SK-N-SH (cell line): ENCODE results near the gene PGM2L1. TPM values are rescaled to one million over a fixed set of nuclear protein-coding genes. Genes with fewer than 3 reads are reported as not detected.

Source experiments
- CTCF ChIA-PET: fragments of 300-600, 350-600 bp; formaldehyde crosslinking; extraction: SDS; loops from one replicate; lab custom pipeline; 2021; lab: Yijun Ruan, JAX
- POLR2A ChIA-PET: fragments of 350-600 bp; sonication (Branson Sonifier 250); formaldehyde crosslinking; extraction: SDS; loops from one replicate; lab custom pipeline; 2020; ENCODE audit warnings: antibody characterized with exemption, inconsistent platforms; lab: Yijun Ruan, JAX
- DNase-seq: peaks from one replicate; pipeline ENCODE4 v3.0.0; 2012
- H2AFZ ChIP-seq: fragments of 200-600 bp; sonication (generic); 2 replicates; pipeline ENCODE4 v1.8.1; 2016; ENCODE audit warnings: antibody characterized with exemption, mild to moderate bottlenecking, low read depth
- H3F3A ChIP-seq: fragments of 200-600 bp; sonication (generic); replicated peaks from 2 replicates; pipeline ENCODE3; 2016; ENCODE audit warnings: antibody characterized with exemption, mild to moderate bottlenecking; ENCODE audit not compliant: insufficient read depth
- H3K27ac ChIP-seq, 2 experiments: fragments of 200-500 bp in 1 of 2; fragments of 200-600 bp in 1 of 2; sonication (Bioruptor generic) in 1 of 2; sonication (generic), shearing (Covaris generic) in 1 of 2; 2 replicates each; pipeline versions ENCODE4 v1.5.1 to v1.6.1; 2014 to 2016; ENCODE audit warnings: low read depth in 2 of 2, inconsistent platforms in 1 of 2, low read length in 1 of 2, mild to moderate bottlenecking in 1 of 2, mixed read lengths in 1 of 2
- H3K27me3 ChIP-seq: fragments of 200-600 bp; sonication (generic), shearing (Covaris generic); 2 replicates; pipeline ENCODE4 v1.6.1; 2016; ENCODE audit warnings: mixed run types; ENCODE audit not compliant: insufficient read depth
- H3K36me3 ChIP-seq, 2 experiments: fragments of 200-500 bp in 1 of 2; fragments of 200-600 bp in 1 of 2; sonication (Bioruptor generic) in 1 of 2; sonication (generic) in 1 of 2; replicated peaks in 1 of 2; 2 replicates each; pipeline versions ENCODE3 to v1.5.1; 2014 to 2016; ENCODE audit warnings: low read length in 1 of 2, mild to moderate bottlenecking in 1 of 2; ENCODE audit not compliant: insufficient read depth in 2 of 2, control insufficient read depth in 1 of 2
- H3K4me1 ChIP-seq, 2 experiments: fragments of 200-500 bp in 1 of 2; fragments of 200-600 bp in 1 of 2; sonication (Bioruptor generic) in 1 of 2; sonication (generic), shearing (Covaris generic) in 1 of 2; 2 replicates each; pipeline versions ENCODE4 v1.5.1 to v1.6.1; 2014 to 2016; ENCODE audit warnings: low read depth in 1 of 2, low read length in 1 of 2, mixed run types in 1 of 2; ENCODE audit not compliant: insufficient read depth in 2 of 2, control insufficient read depth in 1 of 2
- H3K4me2 ChIP-seq: fragments of 200-600 bp; sonication (generic), shearing (Covaris generic); 2 replicates; pipeline ENCODE4 v1.6.1; 2017; ENCODE audit warnings: mixed run types
- H3K4me3 ChIP-seq, 2 experiments: fragments of 200-500 bp in 1 of 2; fragments of 200-600 bp in 1 of 2; sonication (Bioruptor generic) in 1 of 2; sonication (generic), shearing (Covaris generic) in 1 of 2; 2 replicates each; pipeline versions ENCODE4 v1.5.1 to v1.8.1; 2014 to 2016; ENCODE audit warnings: low read depth in 2 of 2, inconsistent platforms in 1 of 2, low read length in 1 of 2, mild to moderate bottlenecking in 1 of 2, mixed read lengths in 1 of 2, moderate library complexity in 1 of 2
- H3K79me2 ChIP-seq: fragments of 200-600 bp; sonication (generic); 2 replicates; pipeline ENCODE4 v1.8.1; 2017; ENCODE audit warnings: mild to moderate bottlenecking; ENCODE audit not compliant: insufficient read depth
- H3K9ac ChIP-seq: fragments of 200-600 bp; sonication (generic); 2 replicates; pipeline ENCODE4 v1.6.1; 2017; ENCODE audit warnings: mixed run types
- H3K9me2 ChIP-seq: fragments of 200-600 bp; sonication (generic); 2 replicates; pipeline ENCODE4 v1.6.1; 2017; ENCODE audit warnings: mixed run types
- H3K9me3 ChIP-seq: fragments of 200-600 bp; sonication (generic); 2 replicates; pipeline ENCODE4 v1.6.1; 2017; ENCODE audit warnings: mixed run types, mild to moderate bottlenecking, moderate library complexity
- H4K20me1 ChIP-seq: fragments of 200-600 bp; sonication (generic); 2 replicates; pipeline ENCODE4 v1.6.1; 2017; ENCODE audit warnings: mild to moderate bottlenecking, mixed run types; ENCODE audit not compliant: insufficient read depth
- EP300 ChIP-seq, 2 experiments: IDR thresholded peaks; 2 replicates each; pipeline versions ENCODE4 v1.4.0 to v1.6.1; 2012; ENCODE audit warnings: borderline replicate concordance in 1 of 2, low read depth in 1 of 2, low read length in 1 of 2
- FOXJ3 ChIP-seq: sonication (generic); formaldehyde crosslinking; IDR thresholded peaks from 2 replicates; pipeline ENCODE4 v1.5.1; 2020; ENCODE audit warnings: mild to moderate bottlenecking, missing genetic modification reagents
- JUND ChIP-seq: IDR thresholded peaks from 2 replicates; pipeline ENCODE4 v1.4.0; 2012
- RAD21 ChIP-seq: IDR thresholded peaks from 2 replicates; pipeline ENCODE4 v1.6.1; 2012; ENCODE audit warnings: mild to moderate bottlenecking, low read length
- RCOR1 ChIP-seq: fragments of 150-350 bp; IDR thresholded peaks from 2 replicates; pipeline ENCODE4 v1.6.1; 2017; ENCODE audit warnings: antibody characterized with exemption, low read length
- SIN3A ChIP-seq: IDR thresholded peaks from 2 replicates; pipeline ENCODE4 v1.6.1; 2012; ENCODE audit warnings: low read depth, mild to moderate bottlenecking, low read length, moderate library complexity, borderline replicate concordance
- TCF12 ChIP-seq: IDR thresholded peaks from 2 replicates; pipeline ENCODE4 v1.4.0; 2012
- ZBTB33 ChIP-seq: IDR thresholded peaks from 2 replicates; pipeline ENCODE4 v1.4.0; 2012; ENCODE audit warnings: low read depth, borderline replicate concordance
- WGBS: methylation state at CpG from one replicate; pipeline ENCODE4 v1.1.6; 2017; ENCODE audit warnings: low lambda C conversion rate; 5-methylcytosine and 5-hydroxymethylcytosine counted together
- polyA plus RNA-seq, 3 experiments: library from polyadenylated mRNA; depleted of rRNA; stranded (reverse); fragments of >200 nt; gene quantifications; 2 replicates each; pipeline ENCODE4 v1.2.3, GENCODE V29; 2012
- TF ChIP-seq, protein P1 (sequence below): IDR thresholded peaks from 2 replicates; pipeline ENCODE4 v1.6.1; 2012; ENCODE audit warnings: mild to moderate bottlenecking, low read depth, low read length, moderate library complexity
- TF ChIP-seq, protein P2 (sequence below): fragments of 150-350 bp; IDR thresholded peaks from 2 replicates; pipeline ENCODE4 v1.6.1; 2017; ENCODE audit warnings: antibody characterized with exemption, low read length, low read depth, borderline replicate concordance
- TF ChIP-seq, protein P3 (sequence below): fragments of 200-600 bp; sonication (generic); IDR thresholded peaks from 2 replicates; pipeline ENCODE4 v1.6.1; 2017; ENCODE audit warnings: antibody characterized with exemption, mild to moderate bottlenecking, moderate library complexity

The PGM2L1 gene
- polyA plus RNA-seq, 1 of the 3 experiments (the other 2 are of a cell fraction), result 0.90 TPM

DNA sequence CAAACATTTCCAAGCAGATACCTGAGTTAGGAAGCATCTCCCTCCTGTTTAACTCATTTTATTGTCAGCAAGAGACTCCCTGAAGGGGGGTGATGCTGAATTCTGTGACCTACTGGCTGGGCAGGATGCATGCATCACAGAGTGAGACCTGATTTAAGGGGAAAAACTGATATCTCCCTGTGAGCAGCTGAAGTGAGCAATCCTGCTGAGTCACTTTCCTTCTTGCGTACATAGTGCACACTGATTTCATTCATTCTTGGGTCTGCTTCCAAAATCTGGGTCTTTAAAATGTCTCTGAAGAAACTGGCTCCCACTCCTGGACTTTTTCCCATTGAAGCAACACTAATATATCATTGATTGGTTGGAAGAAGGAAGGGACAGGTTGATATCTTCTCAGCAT, 110.1 kb downstream of the PGM2L1 start (continued):
- no peak for TF ChIP-seq ZBTB33
- TF ChIP-seq RCOR1, result no peak
- peak in 1 of 2 experiments; percentile 44; a peak in 1 of 4 replicates for TF ChIP-seq EP300 (IDR thresholded peaks at IDR 0.05; ENCODE audit: borderline replicate concordance in 1 of 2, low read depth in 1 of 2, low read length in 1 of 2)
- TF ChIP-seq, protein P1, sequence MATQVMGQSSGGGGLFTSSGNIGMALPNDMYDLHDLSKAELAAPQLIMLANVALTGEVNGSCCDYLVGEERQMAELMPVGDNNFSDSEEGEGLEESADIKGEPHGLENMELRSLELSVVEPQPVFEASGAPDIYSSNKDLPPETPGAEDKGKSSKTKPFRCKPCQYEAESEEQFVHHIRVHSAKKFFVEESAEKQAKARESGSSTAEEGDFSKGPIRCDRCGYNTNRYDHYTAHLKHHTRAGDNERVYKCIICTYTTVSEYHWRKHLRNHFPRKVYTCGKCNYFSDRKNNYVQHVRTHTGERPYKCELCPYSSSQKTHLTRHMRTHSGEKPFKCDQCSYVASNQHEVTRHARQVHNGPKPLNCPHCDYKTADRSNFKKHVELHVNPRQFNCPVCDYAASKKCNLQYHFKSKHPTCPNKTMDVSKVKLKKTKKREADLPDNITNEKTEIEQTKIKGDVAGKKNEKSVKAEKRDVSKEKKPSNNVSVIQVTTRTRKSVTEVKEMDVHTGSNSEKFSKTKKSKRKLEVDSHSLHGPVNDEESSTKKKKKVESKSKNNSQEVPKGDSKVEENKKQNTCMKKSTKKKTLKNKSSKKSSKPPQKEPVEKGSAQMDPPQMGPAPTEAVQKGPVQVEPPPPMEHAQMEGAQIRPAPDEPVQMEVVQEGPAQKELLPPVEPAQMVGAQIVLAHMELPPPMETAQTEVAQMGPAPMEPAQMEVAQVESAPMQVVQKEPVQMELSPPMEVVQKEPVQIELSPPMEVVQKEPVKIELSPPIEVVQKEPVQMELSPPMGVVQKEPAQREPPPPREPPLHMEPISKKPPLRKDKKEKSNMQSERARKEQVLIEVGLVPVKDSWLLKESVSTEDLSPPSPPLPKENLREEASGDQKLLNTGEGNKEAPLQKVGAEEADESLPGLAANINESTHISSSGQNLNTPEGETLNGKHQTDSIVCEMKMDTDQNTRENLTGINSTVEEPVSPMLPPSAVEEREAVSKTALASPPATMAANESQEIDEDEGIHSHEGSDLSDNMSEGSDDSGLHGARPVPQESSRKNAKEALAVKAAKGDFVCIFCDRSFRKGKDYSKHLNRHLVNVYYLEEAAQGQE, result no peak
- TF ChIP-seq JUND, result peak; percentile 63

GRCh38 chr11:74284466-74284865, 113.8 kb downstream of the PGM2L1 start:
- 61% methylated on average over 2 of the region's 2 CpGs for WGBS
- peaks cover 0 to 14% of the 10 kb centered on the region in 2 experiments; a peak in 2 of 4 replicates for H3K4me1 ChIP-seq
- no peak overlapping the region for H3K27ac ChIP-seq
- H3K36me3 ChIP-seq, result no peaks in the 10 kb centered on the region
- H3K9me2 ChIP-seq, result no peaks in the 10 kb centered on the region
- H3K4me3 ChIP-seq, result no peak overlapping the region
- no peak for DNase-seq
- no peak overlapping the region for H2AFZ ChIP-seq
- no peaks in the 10 kb centered on the region for H3K9me3 ChIP-seq
- H3F3A ChIP-seq, result peaks cover 13% of the 10 kb centered on the region
- no peak for TF ChIP-seq SIN3A
- TF ChIP-seq, protein P2, sequence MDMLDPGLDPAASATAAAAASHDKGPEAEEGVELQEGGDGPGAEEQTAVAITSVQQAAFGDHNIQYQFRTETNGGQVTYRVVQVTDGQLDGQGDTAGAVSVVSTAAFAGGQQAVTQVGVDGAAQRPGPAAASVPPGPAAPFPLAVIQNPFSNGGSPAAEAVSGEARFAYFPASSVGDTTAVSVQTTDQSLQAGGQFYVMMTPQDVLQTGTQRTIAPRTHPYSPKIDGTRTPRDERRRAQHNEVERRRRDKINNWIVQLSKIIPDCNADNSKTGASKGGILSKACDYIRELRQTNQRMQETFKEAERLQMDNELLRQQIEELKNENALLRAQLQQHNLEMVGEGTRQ, result no peak
- TF ChIP-seq, protein P1, result no peak
- no peak for TF ChIP-seq JUND
- TF ChIP-seq FOXJ3 (CRISPR knock-in tag), result no peak
- no peak for TF ChIP-seq RAD21
- TF ChIP-seq, protein P3, sequence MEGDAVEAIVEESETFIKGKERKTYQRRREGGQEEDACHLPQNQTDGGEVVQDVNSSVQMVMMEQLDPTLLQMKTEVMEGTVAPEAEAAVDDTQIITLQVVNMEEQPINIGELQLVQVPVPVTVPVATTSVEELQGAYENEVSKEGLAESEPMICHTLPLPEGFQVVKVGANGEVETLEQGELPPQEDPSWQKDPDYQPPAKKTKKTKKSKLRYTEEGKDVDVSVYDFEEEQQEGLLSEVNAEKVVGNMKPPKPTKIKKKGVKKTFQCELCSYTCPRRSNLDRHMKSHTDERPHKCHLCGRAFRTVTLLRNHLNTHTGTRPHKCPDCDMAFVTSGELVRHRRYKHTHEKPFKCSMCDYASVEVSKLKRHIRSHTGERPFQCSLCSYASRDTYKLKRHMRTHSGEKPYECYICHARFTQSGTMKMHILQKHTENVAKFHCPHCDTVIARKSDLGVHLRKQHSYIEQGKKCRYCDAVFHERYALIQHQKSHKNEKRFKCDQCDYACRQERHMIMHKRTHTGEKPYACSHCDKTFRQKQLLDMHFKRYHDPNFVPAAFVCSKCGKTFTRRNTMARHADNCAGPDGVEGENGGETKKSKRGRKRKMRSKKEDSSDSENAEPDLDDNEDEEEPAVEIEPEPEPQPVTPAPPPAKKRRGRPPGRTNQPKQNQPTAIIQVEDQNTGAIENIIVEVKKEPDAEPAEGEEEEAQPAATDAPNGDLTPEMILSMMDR, result no peak
- no peak for TF ChIP-seq TCF12
- CTCF ChIA-PET, result interaction anchor here (0.9 to 1.0 kb wide), 2 partner anchors 46 to 169 kb away, joined by 3 to 4 read pairs; no protein-coding TSS in a partner anchor
- no peak overlapping the region for H3K9ac ChIP-seq
- no peaks in the 10 kb centered on the region for H3K79me2 ChIP-seq
- H3K27me3 ChIP-seq, result no peaks in the 10 kb centered on the region
- no peaks in the 10 kb centered on the region for H4K20me1 ChIP-seq
- POLR2A ChIA-PET, result no interaction called here
- no peak overlapping the region for H3K4me2 ChIP-seq
